HPDE6-E6E7 (cell line): ENCODE results near the gene MGST3.
"Not testable (repeated sequence)": the region's sequence is repeated elsewhere in the genome, so short reads cannot be mapped to it uniquely, and the experiment has no call there.

Experiments
- DNase-seq: peaks from one replicate; pipeline ENCODE4 v3.0.0; 2011; ENCODE audit warnings: missing footprints; ENCODE audit errors: extremely low spot score

MGST3 gene

DNA sequence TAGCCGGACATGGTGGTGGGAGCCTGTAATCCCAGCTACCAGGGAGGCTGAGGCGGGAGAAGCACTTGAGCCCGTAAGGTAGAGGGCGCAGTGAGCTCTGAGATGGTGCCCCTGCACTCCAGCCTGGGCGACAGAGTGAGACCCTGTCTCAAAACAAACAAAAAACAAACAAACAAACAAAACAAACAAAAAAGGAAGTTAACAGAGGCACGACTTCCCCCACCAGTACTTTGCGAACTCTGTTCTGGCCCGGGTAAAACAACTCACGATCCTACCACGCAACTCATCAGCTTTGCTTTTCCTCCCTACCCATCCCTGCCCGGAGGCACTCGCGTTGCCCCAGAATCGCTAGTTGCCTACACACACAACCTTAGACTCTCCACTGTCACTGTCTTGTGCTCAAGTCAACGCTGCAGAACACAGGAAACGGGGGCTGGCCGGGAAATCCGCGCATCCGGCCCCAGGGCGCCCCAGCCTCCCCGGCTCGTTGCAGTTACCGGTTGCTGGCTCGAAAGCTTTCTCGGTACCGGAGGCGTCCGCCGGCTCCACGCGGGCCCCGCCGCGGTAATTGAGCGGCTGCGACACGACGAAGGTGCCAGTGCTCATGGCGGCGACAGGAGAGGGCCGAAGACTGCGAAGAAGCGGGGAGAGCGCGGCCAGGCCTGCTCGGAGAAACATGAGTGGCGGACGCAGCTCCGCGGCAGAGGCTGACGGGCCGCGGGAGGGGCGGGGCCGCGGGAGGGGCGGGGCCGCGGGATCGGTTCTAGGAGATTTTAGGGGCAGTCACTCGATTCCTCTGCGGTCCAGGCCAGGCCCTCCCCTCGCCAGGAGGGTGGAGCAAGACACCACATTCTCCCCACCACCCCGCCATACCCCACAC lies 67.1 kb downstream of the MGST3 start, which contains the start of gene ALDH9A1:
Gene ALDH9A1 (minus strand): TSS at position 682 of the 880 bp plus-strand sequence. CDS start 4 bp downstream, at position 678.
- peak; percentile 66 for DNase-seq

DNA sequence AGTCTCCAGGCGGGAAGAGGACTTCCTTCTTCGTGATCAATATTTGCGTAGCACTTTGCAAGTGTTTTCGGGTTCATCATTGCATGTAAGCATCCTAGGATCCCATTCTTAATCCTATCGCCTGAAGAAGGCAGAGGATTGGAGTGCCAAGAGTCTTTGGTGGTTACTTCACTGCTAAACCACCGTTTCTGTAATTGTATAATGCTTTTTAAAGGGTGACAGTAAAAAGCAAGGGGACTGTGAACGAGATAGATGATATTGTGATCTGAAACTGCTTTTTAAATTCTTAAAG lies 67.7 kb downstream of the MGST3 start:
- DNase-seq: no peak

DNA sequence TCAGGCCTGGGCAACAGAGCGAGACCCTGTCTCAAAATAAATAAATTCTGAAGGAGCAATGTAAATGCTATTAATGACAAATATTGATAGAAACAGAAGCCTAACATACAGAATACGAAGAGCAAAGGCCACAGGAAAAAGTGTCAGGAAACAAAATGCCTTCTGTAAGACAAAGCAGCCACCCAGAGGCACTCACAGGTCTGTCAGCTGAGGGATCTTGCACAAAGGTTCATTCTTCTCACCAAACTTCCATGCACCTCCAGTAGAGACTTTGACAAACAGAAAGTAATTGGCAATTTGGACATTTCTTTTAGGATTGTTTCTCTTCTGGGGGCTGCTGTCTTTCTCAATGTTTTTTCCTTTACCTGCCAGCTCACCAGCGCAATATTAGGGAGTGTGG lies 68.5 kb downstream of the MGST3 start:
- DNase-seq: no peak

DNA sequence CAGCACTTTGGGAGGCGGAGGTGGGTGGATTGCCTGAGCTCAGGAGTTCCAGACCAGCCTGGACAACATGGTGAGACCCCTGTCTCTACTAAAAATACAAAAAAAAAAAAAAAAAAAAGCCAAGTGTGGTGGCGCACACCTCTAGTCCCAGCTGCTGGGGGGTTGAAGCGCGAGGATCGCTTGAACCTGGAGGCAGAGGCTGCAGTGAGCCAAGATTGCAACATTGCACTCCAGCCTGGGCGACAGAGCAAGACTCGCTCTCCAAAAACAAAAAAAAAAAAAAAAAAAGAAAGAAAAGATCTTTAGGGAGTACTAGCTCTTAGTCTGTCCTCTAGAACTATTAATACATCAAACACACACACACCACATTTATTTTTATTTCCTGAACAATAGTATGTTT lies 70.9 kb downstream of the MGST3 start:
- DNase-seq: not testable (repeated sequence)

DNA sequence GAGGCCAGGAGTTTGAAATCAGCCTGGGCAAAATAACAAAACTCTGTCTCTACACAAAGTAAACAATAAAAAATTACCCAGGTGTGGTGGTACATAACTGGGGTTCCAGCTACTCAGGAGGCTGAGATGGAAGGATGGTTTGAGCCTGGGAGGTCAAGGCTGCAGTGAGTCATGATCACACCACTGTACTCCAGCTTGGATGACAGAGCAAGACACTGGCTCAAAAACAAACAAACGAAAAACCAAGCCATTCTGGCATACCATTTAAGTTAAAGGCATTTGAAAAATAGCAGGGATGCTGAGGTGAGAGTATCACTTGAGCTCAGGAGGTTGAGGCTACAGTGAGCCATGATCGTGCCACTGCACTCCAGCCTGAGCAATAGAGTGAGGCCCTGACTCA lies 72.6 kb downstream of the MGST3 start:
- no peak for DNase-seq
